Measurements from ENCODE around the gene NIP7.

The NIP7 gene

GRCh38 chr16:69324013-69324531, 15.5 kb upstream of the NIP7 start:
- no peak overlapping the region for H3K4me3 ChIP-seq (ENCODE audit: low read length)
- no peak for TF ChIP-seq CTCF (IDR thresholded peaks at IDR 0.05; ENCODE audit: insufficient read depth, low read depth, low read length, missing control alignments)
- no peak for DNase-seq (ENCODE audit: low read depth)

- no peak for TF ChIP-seq CTCF (IDR thresholded peaks at IDR 0.05; ENCODE audit: insufficient read depth, low read depth, low read length, missing control alignments)
- no peak overlapping the region for H3K4me3 ChIP-seq (ENCODE audit: low read length)
- no peak for DNase-seq (ENCODE audit: low read depth)
These were observed 14.9 kb upstream of the NIP7 start for GRCh38 chr16:69324585-69325253.

GRCh38 chr16:69325784-69326171, 13.8 kb upstream of the NIP7 start:
- no peak for TF ChIP-seq CTCF (IDR thresholded peaks at IDR 0.05; ENCODE audit: insufficient read depth, low read depth, low read length, missing control alignments)
- no peak for DNase-seq (ENCODE audit: low read depth)
- no peak overlapping the region for H3K4me3 ChIP-seq (ENCODE audit: low read length)

- DNase-seq (ENCODE audit: low read depth) = no peak
- no peak overlapping the region for H3K4me3 ChIP-seq (ENCODE audit: low read length)
- TF ChIP-seq CTCF (IDR thresholded peaks at IDR 0.05; ENCODE audit: insufficient read depth, low read depth, low read length, missing control alignments) = no peak
These were observed 13.2 kb upstream of the NIP7 start for GRCh38 chr16:69326172-69326873.

GRCh38 chr16:69327585-69328310, 11.8 kb upstream of the NIP7 start:
- no peak for DNase-seq (ENCODE audit: low read depth)
- no peak overlapping the region for H3K4me3 ChIP-seq (ENCODE audit: low read length)
- TF ChIP-seq CTCF (IDR thresholded peaks at IDR 0.05; ENCODE audit: insufficient read depth, low read depth, low read length, missing control alignments) = no peak

- DNase-seq (ENCODE audit: low read depth) = peak; percentile 43
- TF ChIP-seq CTCF (IDR thresholded peaks at IDR 0.05; ENCODE audit: insufficient read depth, low read depth, low read length, missing control alignments) = no peak
- peak overlapping the region; percentile 73 for H3K4me3 ChIP-seq (ENCODE audit: low read length)
These were observed 10.7 kb upstream of the NIP7 start for GRCh38 chr16:69328854-69329316.

Measured in epithelial cell of esophagus (primary cell).